Stimulated activated CD8-positive, alpha-beta memory T cell treated with anti-CD3 and anti-CD28 coated beads, Interleukin-4, amount 100 ng/mL, for 24 hours (primary cell): ENCODE measurements around the gene SLC35A5.
"Not testable (repeated sequence)": the region's sequence is repeated elsewhere in the genome, so short reads cannot be mapped to it uniquely, and the experiment has no call there.

ENCODE experiments used
- DNase-seq: peaks from one replicate; pipeline ENCODE4 v3.0.0-alpha.2; 2020; ENCODE audit warnings: low read depth

Gene SLC35A5

DNA sequence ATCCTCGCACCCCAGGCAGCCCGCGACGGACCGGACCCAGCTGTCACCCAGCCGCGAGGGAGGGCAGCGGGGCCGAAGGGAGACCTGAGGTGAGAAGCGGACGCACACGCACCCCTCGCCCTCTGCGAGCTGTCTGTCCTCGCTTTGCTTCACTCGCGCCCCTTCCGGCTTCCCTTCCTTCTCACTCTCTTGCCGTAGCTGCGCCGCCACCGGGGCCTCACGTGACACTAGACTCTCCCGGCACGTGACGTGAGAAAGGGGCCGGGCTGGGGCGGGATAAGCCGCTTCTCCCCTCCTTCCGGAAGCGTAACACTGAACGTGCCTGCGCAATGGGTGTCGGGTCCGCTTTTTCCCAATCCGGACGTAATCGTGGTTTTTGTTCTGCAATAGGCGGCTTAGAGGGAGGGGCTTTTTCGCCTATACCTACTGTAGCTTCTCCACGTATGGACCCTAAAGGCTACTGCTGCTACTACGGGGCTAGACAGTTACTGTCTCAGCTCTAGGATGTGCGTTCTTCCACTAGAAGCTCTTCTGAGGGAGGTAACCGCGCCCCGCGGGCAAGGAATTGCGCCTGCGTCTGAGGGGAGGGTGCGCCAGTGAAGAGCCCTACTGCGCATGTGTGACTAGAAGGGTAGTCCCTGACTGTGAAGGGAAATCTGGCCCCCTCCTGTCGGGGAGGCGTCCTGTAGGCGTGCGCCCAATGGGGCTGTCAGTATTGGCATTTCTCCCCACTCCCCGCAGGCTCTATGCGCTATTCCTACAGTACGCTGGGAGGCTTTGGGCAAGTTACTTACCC, at the start of gene SLC35A5, which contains the start of gene ATG3:
SLC35A5 (plus strand) TSS at position 312 of the 796 bp plus-strand sequence. CDS start 1,359 bp downstream, outside the sequence.
ATG3 (minus strand) TSS at position 229 of the 796 bp plus-strand sequence. CDS start 434 bp downstream, outside the sequence.
- peak; percentile 99 for DNase-seq

DNA sequence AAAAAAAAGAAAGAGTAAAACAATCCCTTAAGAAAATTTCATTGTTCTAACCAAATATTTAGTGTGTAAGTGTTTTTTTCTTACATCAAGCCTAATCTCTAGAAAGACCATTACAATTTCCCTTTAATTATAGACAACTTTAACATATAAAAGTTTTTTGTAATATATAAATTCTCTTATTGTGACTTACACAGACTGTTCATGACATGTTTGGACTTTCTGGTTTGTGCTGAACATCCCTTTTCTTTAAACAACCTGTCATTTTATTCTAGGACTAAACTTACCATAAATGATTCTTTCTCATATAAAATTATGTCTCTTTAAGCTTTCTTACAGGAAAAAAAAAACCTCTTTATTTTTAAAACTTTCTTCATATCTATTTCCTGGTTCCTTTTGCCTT, 49.5 kb upstream of the SLC35A5 start:
- DNase-seq, result no peak

GRCh38 chr3:112514527-112515128, 47.2 kb upstream of the SLC35A5 start:
- no peak for DNase-seq

DNA sequence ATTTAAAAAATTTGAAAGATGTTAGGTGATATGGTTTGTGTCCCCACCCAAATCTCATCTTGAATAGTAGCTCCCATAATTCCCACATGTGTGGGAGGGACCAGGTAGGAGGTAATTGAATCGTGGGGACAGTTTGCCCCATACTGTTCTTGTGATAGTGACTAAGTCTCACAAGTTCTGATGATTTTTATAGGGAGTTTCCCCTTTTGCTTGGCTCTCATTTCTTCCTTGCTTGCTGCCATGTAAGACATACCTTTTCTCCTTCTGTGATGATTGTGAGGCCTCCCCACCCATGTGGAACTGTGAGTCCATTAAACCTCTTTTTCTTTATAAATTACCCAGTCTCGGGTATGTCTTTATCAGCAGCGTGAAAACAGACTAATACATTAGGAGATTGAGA, 42.9 kb upstream of the SLC35A5 start:
- not testable (repeated sequence) for DNase-seq

DNA sequence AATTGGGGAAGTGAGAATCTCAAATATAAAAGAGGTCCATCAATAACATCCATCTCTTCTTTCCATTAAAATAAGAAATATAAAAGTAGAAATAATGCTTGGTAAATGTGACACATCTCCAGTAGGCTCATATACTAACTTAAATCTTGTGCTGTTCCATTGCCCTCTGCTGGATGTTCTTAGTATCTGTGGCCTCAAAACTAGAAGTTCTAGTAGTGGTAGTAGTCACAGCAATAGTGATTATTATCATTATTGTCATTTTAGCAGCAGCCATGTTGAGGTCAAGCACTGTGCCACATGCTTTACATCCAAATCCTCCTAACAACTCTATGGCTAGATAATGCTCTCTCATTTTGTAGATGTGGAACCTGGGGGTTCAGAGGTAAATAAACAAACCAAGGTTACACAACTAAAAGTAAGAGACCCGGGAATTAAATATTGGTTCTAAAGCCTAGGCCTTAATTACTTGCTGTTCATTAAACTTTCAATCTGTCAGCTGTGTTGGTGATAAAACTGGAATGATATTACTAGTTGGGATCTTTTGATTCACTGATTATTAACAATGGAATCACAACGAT, 42.3 kb upstream of the SLC35A5 start:
- DNase-seq, result no peak

DNA sequence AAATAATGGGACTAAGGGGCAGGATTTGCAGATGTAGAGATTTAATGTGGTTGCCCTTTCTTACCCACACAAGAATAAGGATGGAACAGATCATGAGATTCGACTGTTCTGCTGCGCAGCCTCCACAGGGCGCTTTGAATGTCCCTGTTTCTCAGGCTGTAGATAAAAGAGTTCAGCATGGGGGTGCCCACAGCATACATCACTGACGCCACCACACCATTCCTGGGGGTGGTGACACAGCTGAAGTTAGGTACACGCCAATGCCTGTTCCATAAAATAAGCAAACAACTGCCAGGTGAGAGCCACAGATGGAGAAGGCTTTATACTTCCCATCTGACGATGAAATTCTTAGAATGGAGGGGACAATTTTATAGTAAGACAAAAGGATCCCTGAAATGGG, 37.7 kb upstream of the SLC35A5 start:
- DNase-seq, result not testable (repeated sequence)

- DNase-seq, result no peak
These were observed 31.3 kb upstream of the SLC35A5 start for GRCh38 chr3:112530573-112530972.

DNA sequence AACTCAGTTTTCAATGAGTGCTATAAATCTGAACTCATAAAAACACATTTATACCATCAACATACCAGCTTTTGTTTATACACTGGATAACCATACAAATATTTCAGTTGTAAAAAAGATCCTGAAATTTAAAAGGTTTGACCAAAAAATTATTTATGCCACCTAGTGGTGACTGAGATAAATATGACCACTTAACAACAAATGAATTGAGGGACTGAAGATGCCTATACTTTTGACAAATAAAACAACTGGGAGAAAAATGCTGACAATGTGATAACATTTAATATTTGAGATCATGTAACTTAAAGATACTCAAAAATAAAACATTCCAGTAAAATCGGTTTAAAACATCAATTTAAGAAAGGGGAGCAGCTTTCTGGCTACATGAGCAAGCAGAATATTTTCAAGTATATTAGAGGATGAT, 30.5 kb upstream of the SLC35A5 start:
- DNase-seq, result no peak

GRCh38 chr3:112539825-112540650, 21.8 kb upstream of the SLC35A5 start:
- no peak for DNase-seq

DNA sequence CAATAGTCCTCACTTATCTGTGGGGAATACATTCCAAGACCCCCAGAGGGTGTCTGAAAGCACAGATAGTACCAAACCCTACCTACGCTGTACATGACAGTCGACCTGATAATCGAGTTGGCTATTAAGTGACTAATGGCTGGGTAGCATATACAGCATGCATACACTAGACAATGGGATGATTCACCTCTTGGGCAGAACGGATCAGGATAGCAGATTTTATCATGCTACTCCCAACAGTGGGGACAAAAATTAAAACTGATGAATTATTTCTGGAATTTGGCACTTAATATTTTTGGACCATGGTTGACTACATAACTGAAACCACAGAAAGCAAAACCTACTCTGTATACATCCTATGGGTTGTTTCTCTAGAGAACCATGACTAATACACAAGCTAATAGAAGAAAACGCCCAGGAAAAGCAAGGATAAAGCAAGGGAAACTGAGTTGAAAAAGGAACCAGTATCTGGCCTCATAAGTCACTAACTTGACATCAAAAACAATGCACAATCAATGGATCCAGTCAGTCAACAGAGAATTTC, 15.6 kb upstream of the SLC35A5 start:
- no peak for DNase-seq

DNA sequence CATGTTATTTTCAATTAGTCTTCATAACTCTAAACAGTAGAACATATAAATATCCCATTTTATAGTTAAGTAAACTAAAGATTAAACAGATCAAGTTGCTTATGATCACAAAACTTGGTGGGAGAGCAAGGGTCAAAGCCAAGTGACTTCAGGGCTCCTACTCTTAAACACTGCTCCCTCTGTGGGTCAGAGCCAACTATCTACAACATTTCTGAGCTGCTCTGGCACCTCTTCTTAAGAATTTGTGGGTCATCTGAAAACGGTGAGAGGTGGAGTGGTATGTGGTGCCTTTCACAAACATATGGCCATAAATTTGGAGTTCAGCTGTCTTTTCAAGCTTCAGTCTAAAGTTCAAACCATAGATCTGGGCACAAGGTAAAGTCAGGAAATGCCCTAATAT, 11.0 kb upstream of the SLC35A5 start:
- no peak for DNase-seq

- no peak for DNase-seq
These were observed 6.2 kb upstream of the SLC35A5 start for GRCh38 chr3:112555535-112556170.

DNA sequence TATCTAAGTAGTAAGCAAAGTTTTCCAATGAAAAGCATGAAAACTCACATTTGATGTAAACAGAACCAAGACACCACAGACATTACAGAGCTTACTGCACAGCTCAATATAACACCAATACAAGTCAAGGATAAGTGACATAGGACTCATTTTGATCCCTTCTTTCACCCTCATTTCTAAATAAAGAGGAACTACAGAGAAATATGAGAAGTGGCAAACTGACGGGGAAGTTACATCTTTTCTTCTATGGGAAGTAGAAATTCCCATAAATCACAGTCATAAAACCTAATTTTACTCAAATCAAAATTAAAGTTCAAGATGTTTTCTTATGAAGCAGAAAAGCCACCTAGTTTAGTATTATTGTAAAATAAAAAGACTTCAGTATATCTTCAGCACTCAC, 3.9 kb upstream of the SLC35A5 start:
- DNase-seq, result no peak

DNA sequence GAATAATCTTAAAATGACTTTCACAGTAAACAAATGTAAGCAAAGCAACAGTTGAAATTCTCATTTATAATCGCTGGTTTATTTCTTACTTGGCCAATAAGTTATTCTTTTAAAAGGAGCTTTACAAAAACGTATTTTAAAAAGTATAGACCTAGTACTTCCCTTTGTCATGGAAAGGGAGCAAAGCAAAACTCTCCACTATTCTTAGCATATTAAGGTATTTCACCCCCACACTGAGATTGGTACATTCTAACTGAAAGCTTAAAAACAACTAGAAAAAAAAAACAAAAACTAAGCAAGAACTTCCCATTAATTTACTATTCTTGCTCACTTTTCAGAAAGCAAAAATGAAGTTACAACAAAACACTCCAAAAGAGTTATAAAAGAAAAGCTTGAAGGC, 1.5 kb upstream of the SLC35A5 start:
- DNase-seq, result no peak

GRCh38 chr3:112560721-112561483, 943 bp upstream of the SLC35A5 start:
- peak; percentile 60 for DNase-seq

- peak; percentile 74 for DNase-seq
These were observed 436 bp upstream of the SLC35A5 start for GRCh38 chr3:112561484-112561733.

GRCh38 chr3:112564247-112564939, 2.5 kb downstream of the SLC35A5 start:
- DNase-seq, result not testable (repeated sequence)

DNA sequence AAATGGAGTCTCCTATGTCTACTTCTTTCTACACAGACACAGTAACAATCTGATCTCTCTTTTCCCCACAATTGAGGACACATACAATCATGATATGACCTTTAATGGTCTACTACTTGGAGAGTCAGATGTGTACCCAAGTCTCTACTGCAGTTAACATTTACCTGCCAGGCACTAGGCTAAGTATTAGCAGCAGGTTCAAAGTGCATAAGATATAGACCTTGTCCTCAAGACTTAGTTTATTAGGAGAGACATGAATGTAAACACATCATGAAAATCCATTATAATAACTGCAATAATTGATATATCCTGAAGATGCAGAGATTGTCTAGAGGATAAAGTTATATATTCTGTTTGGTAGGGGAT, 3.1 kb downstream of the SLC35A5 start:
- no peak for DNase-seq

GRCh38 chr3:112568642-112569041, 6.8 kb downstream of the SLC35A5 start:
- DNase-seq, result no peak

DNA sequence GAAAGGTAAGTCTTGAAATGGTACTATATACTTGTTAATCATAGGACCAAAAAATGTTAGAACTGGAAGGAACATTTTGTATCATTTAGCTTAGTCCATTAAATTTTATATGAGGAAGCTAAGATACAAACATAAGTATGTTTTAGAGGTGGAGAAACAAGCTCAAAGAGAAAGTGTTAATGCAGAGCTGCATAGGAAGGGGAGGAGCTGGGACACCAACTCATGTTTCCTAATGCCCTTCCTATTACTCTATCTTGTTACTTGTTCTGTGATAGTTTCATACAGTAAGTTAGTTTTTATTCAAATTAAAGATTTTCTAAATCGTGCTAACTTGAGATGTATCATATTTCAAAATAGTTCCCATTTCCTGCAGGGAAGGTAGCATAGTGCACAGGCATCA, 7.4 kb downstream of the SLC35A5 start:
- no peak for DNase-seq
